Colonic mucosa (tissue), 4 donors: ENCODE data around the gene SPAG6. TPM values are rescaled to one million over a fixed set of nuclear protein-coding genes. Genes with fewer than 3 reads are reported as not detected.
A peak's percentile ranks its signal among the peaks of the same experiment; 100 is the strongest.

Source experiments
- DNase-seq: peaks from one replicate; pipeline ENCODE4 v3.0.0-alpha.2; 2020
- H3K27ac ChIP-seq: fragments of 200-600 bp; one replicate; pipeline ENCODE4 v1.8.0; 2021
- H3K27me3 ChIP-seq: fragments of 200-600 bp; one replicate; pipeline ENCODE4 v1.8.0; 2021
- H3K36me3 ChIP-seq: fragments of 200-600 bp; one replicate; pipeline ENCODE4 v1.8.0; 2021
- H3K4me1 ChIP-seq: fragments of 200-600 bp; one replicate; pipeline ENCODE4 v1.8.0; 2021; ENCODE audit warnings: mild to moderate bottlenecking
- H3K4me3 ChIP-seq: fragments of 200-600 bp; one replicate; pipeline ENCODE4 v1.8.0; 2021
- H3K9ac ChIP-seq, 2 donors: one replicate each; pipeline ENCODE4 v1.7.0; 2013; ENCODE audit warnings: control low read depth in 2 of 2, low read depth in 2 of 2, low read length in 2 of 2
- H3K9me3 ChIP-seq: fragments of 200-600 bp; one replicate; pipeline ENCODE4 v1.8.0; 2021
- CTCF ChIP-seq: fragments of 200-600 bp; IDR thresholded peaks from one replicate; pipeline ENCODE4 v1.8.0; 2022; ENCODE audit warnings: antibody characterized with exemption, mild to moderate bottlenecking
- intact Hi-C: fragments of 100-400 bp; cut with DNase I; formaldehyde crosslinking; loops from one replicate; pipeline ENCODE4 v1.14.1; 2022
- total RNA-seq, 2 donors: library from RNA; stranded (reverse); fragmentation: NEBNext Ultra II Directional in 1 of 2; extraction: Animal tissue kit (Norgen Biotek cat#: 25700) in 1 of 2; gene quantifications; one replicate each; pipeline ENCODE4 v1.2.1, GENCODE V29; 2021
- donor health status: healthy.
- donor health status: DM: no; HTN: no; CAD: no.
- donor health status: DM: no; HTN: no; CAD: no.

SPAG6 gene
- total RNA-seq = not detected

DNA sequence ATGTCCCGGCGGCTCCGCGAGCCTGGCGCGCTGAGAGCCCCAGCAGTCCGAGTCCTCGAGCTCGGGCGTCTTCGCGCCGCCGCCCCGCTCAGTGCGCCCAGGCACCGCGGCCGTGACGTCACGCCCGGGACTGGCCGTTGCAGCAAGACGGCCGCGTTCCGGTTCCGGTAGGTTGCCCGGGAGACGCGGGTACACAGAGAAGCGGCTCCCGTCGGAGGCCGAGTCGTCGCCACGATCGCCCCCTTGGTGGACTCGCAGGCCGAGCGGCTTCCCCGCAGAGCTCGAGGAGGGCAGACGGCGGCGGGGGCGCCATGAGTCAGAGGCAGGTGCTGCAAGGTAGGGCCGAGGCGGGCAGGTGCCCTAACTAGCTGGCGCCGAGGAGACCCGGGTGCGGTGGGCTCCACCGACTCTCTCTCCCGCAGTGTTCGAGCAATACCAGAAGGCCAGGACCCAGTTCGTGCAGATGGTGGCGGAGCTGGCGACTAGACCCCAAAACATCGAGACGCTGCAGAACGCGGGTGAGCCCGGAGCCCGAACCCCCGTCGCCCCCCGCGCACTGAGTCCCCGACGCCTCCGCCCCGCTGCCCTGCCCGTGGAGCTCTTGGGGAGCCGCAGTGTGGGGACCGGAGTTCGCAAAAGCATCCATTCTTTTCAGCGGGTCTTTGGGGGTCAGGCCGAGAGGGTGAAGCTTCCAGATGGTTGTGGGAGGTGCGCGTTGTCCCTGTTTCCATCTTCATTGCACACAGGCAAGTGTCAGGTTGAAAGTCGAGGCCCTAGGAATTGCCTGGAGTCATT lies at the start of gene SPAG6:
Gene SPAG6, plus strand, starts transcription at position 196 of the 795 bp plus-strand sequence. Its CDS starts 116 bp downstream, at position 312.
- Histone ChIP-seq H3K9me3 (no peaks in the 10 kb centered on the region), H3K27me3 (peaks cover 58% of the 10 kb centered on the region), H3K4me3 (peak within 1 kb of the TSS; percentile 22), H3K36me3 (no peaks in the 10 kb centered on the region), H3K27ac (no peak within 1 kb of the TSS), H3K4me1 (no peaks in the 10 kb centered on the region), H3K9ac (peak within 1 kb of the TSS in 1 of 2 donors; percentile 19)
- intact Hi-C loops = loop anchor here (10.0 kb wide), 1 partner anchor 91 kb away; no protein-coding TSS in a partner anchor
- no peak for TF ChIP-seq CTCF
- peak; percentile 58 for DNase-seq

- Histone ChIP-seq H3K27me3 (no peaks in the 10 kb centered on the region), H3K9me3 (no peaks in the 10 kb centered on the region), H3K36me3 (no peaks in the 10 kb centered on the region), H3K27ac (no peak overlapping the region), H3K9ac (no peak overlapping the region), H3K4me1 (no peaks in the 10 kb centered on the region), H3K4me3 (no peak overlapping the region)
- no peak for TF ChIP-seq CTCF
- intact Hi-C loops = no loop called here
- DNase-seq = no peak
Measured at GRCh38 chr10:22301193-22301592, 44.1 kb upstream of the SPAG6 start.

DNA sequence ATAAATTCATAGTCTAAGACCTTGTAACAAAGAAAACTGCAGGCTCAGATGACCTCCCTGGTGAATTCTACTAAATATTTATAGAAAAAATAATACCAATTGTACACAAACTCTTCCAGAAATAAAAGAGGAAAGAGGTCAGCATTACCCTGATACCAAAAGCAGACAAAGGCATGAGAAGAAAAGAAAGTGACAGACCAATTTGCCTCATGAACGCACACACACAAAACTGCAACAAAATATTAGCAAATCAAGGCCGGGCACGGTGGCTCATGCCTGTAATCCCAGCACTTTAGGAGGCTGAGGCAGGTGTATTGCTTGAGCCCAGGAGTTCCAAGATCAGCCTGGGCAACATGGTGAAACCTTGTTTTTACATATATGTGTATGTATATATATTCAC lies 41.8 kb upstream of the SPAG6 start:
- H3K27me3 ChIP-seq = no peaks in the 10 kb centered on the region
- intact Hi-C loops = no loop called here
- no peaks in the 10 kb centered on the region for H3K36me3 ChIP-seq
- H3K9me3 ChIP-seq = no peaks in the 10 kb centered on the region
- H3K4me1 ChIP-seq = no peaks in the 10 kb centered on the region
- H3K9ac ChIP-seq = no peak overlapping the region
- no peak for TF ChIP-seq CTCF
- no peak overlapping the region for H3K4me3 ChIP-seq
- DNase-seq = no peak
- no peak overlapping the region for H3K27ac ChIP-seq

- no peak overlapping the region for H3K9ac ChIP-seq
- H3K27me3 ChIP-seq = no peaks in the 10 kb centered on the region
- intact Hi-C loops = no loop called here
- no peak for TF ChIP-seq CTCF
- H3K9me3 ChIP-seq = no peaks in the 10 kb centered on the region
- no peaks in the 10 kb centered on the region for H3K36me3 ChIP-seq
- no peak overlapping the region for H3K27ac ChIP-seq
- DNase-seq = no peak
- no peaks in the 10 kb centered on the region for H3K4me1 ChIP-seq
- H3K4me3 ChIP-seq = no peak overlapping the region
Measured at GRCh38 chr10:22305721-22306120, 39.6 kb upstream of the SPAG6 start.

DNA sequence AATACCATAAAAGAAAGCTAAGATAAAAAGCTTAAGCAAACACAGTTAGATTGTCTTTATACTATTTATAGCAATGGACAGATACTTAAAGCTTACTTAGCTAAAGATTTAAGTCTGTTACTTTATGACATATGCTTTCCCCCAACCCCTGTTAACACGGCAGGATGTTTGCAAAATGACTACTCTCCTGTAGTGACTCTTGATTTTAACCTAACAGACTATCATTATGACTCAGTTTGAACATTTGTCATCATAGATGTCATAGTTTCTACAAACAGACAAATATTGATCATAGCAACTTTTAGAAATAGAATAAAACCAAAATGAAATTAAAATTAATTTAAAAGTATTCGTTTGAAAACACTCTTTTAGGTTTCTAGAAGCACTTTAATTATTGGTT lies 36.9 kb upstream of the SPAG6 start:
- Histone ChIP-seq H3K4me3 (no peak overlapping the region), H3K27me3 (no peaks in the 10 kb centered on the region), H3K36me3 (no peaks in the 10 kb centered on the region), H3K4me1 (no peaks in the 10 kb centered on the region), H3K27ac (no peak overlapping the region), H3K9ac (no peak overlapping the region), H3K9me3 (no peaks in the 10 kb centered on the region)
- DNase-seq = no peak
- TF ChIP-seq CTCF = no peak
- intact Hi-C loops = no loop called here
